GM21447 (cell line): ENCODE results near the gene ABCD1.

Experiments used
- ATAC-seq: cut with Tn5 transposase; IDR thresholded peaks from one replicate; pipeline ENCODE4 v1.9.1; 2021; ENCODE audit not compliant: unreplicated experiment

Gene ABCD1

DNA sequence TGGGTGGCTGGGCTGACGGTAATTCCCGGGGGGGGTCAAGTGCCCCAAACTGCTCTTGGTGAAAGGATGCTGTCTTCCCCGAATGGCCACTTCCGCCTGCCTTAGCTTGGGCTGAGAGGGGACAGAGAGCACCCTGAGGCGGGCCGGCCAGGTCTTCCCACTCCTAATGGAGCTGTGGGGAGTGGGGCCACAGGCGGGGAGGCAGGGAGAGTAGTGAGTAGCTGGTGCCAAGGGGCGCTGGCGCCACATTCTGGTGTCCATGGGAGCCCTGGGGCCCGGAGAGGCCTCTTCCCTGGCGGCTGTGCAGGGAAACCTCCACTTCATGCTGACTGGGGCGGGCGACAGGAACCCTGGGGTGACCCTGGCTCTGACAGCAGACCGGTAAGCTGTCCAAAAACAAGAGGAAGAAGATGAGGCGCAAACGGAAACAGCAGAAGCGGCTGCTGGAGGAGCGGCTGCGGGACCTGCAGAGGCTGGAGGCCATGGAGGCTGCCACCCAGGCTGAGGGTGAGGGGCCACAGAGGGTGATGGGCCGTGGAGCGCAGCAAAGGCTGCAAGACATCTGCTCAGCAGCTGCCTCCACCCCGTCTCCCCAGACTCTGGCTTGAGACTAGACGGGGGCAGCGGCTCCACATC lies 58.8 kb downstream of the ABCD1 start:
- no peak for ATAC-seq

DNA sequence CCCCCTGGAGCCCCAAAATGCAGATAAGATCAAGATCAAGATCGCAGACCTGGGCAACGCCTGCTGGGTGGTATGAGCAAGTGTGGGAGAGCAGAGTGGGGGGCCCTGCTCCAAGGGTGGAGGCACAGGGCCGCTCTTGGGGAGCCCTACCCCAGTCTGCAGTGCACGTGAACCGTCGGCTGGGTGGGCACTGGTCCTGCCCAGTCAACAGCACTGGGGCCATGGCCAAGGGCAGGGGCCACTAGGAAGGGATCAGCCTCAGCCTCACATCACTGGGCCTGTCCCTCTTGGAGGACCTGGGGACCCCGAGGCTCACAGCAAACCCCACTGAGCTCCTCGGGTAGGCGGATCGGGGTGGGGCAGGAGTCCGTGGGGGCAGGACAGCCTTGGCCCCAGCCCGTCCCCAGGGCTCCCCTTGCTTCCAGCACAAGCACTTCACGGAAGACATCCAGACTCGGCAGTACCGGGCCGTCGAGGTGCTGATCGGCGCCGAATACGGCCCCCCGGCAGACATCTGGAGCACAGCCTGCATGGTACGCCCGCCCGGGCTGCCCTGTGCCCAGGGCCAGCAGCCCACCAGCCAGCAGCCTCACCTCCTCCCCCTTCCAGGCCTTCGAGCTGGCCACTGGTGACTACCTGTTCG lies 59.8 kb downstream of the ABCD1 start:
- ATAC-seq = no peak

DNA sequence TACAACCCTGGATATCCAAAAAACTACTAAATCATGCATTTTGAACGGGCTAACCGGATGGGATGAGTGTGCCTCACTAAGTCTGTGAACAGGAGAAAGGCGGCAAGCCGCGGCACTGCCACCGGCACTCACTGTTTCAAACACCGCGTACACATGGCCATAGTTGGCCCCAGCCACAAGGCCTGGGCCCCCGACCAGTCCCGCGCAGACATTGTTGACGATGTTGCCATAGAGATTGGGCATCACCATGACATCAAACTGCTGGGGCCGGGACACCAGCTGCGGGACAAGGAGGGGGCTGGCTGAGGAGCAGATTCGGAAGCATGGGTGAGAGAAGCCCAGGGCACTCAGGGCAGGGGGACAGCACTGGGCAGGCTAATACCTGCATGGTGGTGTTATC lies 62.0 kb downstream of the ABCD1 start:
- no peak for ATAC-seq

DNA sequence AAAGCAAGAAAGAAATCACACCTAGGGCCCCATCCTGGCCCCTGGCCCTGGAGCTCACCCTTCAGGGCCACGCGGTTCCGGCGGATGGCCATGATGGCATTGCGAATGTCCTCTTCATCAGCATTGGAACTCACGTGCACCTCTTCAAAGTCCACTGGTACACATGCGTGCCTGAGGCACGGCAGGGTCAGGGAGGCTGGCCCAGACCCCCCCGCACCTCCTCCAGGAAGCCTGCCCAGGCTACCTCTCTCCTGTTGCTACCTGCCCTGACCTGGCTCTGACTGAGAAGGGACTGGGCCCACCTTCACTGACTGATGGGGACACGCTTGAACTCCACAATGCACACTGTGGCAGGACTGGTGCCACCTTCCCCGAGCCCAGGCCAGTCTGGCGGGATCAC lies 65.0 kb downstream of the ABCD1 start:
- ATAC-seq = no peak

DNA sequence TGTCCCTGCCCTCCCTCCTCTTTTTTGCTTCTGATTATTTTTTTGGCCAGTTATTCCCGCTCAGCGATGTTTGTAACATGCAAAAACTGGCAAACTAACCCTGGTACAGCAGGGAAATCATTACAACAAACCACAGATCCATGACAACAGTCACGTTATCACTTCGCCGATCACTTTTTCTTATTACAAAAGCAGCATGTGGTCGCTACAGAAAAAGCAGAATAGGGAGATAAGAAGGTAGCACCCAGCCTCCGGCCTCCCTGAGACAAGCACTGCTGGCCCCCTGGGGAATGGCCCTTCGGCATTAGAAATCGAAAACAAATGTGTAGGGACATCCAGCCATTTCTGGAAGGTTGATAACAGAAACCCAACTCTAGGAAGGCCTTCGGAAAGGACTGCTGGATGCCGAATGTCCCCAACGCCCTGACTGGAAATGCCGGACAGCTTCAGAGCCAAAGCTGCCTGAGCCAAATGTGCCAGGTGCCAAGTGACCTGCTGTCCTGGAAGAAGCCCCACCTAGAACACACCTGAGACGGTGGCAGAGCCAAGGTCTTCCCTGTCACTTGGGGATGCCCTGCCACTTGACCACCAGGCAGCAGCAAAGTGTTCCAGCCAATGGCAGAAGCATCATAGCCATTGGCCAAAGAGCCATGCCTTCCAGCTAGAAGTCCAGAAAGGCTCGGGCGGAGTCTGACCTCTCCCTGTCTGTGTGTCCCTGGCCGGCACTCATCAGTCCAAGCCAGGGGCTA lies 66.6 kb downstream of the ABCD1 start:
- ATAC-seq = no peak

DNA sequence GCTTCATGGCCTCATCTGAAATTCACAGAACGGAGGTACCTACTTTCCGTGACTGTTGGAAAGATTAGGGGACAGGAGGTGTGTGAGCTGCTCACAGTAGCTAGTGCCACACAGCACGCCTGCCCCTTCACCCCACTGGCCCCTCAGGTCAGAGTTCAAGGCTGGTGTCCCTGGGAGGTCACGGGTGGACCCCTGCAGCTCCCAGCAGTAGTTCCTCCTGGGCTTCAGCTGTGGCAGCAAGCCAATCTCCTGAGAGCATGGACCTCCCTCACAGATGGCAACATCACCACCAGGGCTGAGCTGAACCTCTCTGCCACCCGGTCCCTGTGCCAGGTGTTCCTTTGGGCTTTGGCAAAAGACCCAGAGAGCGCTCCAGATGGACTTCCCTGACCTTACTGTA lies 67.7 kb downstream of the ABCD1 start:
- ATAC-seq = no peak

DNA sequence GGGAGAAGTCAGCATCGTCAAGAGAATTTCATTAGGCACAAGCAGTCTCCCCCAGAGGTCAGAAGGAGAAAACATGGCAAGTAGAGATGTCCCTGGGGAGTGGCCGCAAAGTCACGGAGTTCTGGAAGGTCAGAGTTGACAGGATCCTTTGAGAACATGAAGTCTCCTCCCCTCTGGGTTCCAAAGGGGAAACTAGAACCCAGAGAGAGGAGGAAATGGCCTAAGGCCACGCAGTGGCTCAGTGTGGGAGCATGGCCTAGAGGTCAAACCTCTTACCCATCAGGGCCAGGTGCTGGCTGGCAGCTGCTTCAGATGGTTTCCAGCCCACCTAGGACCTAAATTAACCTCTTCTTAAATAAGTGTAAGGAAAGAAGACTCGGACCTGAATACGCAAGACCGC lies 68.6 kb downstream of the ABCD1 start:
- ATAC-seq = no peak
